GM21515 (cell line): ENCODE results near the gene FAM240A.

Experiments used
- ATAC-seq: cut with Tn5 transposase; IDR thresholded peaks from one replicate; pipeline ENCODE4 v1.9.1; 2021; ENCODE audit not compliant: unreplicated experiment

FAM240A gene

DNA sequence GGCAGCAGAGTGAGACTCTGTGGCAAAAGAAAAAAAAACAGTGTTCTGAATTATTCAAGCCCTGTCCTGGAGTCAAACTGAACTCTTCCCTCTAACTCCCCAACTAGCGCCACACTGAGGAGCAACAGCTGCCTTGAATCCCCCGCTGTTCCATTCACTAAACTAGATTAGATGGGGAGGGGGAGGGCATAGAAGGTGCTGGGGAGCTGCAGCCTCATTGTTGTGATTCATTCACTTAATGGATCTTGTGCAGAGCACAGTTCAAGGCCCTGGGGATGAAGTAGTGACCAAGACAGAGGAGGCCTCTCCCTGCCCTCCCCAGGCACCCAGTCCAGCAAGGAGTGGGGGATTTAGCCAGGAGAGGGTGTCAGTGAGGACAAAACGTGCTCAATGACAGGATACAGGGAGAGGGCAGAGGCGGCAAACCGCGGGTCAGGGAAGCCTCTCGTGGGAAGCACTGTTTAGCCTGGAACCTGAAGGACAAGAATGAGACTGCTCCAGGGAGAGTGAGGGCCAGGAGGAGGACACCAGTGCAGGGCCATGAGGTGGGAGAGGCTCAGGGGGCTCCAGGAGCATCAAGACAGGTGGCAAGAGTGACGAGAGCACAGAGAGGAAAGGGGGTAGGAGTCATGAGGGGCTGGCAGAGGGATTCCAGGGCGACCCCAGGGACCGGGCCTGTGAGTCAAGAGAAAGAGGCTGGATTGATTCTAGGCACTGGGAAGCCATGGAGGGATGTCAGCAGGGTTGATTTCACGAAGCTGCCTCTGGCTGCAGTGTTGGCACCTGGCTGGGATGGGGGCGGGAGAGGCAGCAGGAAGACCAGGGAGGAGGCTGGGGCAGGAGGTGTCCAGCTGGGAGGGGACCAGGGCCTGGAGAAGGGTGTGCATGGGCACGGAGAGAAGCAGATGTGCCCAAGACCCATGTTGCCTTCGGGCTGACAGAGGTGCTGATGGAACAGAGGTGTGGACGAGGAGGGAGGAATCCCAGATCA, 49.7 kb downstream of the FAM240A start:
- ATAC-seq: no peak

GRCh38 chr3:46662771-46663551, 50.6 kb downstream of the FAM240A start:
- no peak for ATAC-seq

- ATAC-seq: no peak
These were observed 51.3 kb downstream of the FAM240A start for GRCh38 chr3:46663591-46664135.

GRCh38 chr3:46664188-46664970, 52.1 kb downstream of the FAM240A start:
- no peak for ATAC-seq

DNA sequence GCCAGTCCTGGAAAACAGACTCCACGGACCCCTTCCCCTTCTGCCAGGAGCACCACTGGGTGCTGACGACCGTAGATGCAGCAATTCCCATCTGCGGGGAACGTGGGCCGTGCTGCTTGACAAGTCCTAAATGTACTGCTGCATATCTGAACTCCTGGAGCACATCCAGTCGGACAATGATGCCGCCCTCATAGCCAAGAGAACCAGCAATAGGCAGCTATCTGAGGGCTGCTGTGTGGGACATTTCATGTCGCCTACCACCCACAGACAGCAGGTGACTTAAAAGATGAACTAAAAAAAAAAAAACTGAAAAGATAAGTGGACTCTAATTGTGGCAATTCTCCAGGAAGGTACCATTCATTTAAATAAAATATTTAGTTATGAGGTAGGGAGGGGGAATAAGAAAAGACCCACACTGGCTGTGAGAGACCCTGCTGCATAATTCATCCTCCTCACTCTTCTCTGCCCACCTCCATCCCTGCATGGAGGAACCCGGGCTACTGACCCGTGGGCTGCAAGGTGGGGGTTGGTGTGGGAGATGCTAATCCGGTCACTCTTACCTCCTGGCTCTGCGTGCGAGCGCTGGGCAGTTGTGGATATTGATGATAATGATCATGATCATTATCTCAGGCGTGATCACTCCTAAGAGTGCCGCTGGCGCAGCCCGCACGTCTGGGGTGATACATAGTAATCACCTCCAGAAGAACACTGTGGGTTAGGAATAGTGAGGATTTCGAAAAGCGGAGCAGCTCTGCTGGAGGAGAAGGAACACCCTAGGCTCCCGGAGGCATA, 52.8 kb downstream of the FAM240A start:
- no peak for ATAC-seq

GRCh38 chr3:46665763-46666452, 53.6 kb downstream of the FAM240A start:
- ATAC-seq: no peak

DNA sequence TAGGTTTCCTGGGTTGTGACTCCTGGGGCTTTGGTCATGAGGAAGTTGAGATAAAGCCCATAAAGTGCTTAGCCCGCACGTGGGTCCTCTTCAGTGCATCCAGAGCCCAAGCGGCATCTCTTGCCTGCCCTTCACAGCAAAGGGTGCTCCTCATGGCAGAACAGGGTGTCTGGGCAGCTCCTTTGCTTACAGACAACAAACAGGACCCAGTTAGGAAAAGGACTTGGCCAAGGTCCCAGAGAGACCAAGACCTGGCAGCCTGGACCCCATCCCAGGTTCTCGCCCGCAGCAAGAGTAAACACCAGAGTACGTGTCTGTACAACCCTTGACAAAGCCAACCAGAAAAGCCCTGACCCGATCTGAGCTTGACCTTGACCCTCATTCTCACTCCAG, 54.1 kb downstream of the FAM240A start:
- no peak for ATAC-seq

DNA sequence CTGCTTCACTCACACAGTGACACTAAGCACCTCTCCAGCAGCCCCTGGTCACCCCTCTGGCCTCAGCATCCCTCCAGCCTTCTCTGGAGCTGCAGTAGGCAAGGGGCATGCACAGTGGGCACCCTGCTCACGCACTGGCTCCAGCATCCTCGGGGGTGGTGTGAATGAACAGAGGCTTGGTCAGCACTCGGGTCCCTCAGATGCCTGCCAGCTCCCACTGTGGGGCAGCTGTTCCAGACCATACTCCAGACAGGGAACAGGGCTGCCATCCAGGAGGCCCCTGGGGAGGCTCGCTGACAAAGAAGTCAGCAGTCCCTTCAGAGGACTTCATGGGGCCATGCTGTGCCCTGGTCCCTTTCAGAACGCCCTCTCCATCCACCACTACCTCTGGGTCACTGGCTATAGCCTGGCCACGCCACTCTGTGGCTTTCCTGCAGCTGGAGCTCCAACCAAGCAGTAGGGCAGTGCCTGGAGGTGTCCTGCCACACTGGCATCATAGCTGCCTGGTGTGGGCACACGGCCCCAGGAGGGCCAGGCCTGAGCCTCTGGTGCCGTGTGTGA, 54.8 kb downstream of the FAM240A start:
- ATAC-seq: no peak

GRCh38 chr3:46667657-46668056, 55.3 kb downstream of the FAM240A start:
- no peak for ATAC-seq

- no peak for ATAC-seq
These were observed 55.8 kb downstream of the FAM240A start for GRCh38 chr3:46668116-46668515.

DNA sequence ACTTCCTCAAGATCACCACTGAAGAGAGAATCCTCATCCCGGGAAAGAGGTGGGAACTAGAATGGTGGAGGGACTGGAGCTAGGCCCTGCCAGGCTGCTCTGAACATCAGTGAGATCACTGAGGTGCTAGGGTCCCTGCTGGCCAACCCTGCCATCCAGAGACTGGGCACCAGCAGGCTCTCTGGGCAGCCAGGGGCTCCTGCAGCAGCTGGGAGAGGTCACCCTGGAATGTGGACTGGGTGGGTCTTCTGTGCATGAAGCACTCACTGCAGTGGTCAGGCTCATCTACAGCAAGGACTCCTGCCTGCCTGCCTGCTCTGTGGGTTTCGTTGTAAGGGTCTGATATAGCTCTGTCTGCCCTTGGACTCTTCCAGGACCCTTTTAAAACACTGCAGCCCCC, 56.3 kb downstream of the FAM240A start:
- no peak for ATAC-seq

DNA sequence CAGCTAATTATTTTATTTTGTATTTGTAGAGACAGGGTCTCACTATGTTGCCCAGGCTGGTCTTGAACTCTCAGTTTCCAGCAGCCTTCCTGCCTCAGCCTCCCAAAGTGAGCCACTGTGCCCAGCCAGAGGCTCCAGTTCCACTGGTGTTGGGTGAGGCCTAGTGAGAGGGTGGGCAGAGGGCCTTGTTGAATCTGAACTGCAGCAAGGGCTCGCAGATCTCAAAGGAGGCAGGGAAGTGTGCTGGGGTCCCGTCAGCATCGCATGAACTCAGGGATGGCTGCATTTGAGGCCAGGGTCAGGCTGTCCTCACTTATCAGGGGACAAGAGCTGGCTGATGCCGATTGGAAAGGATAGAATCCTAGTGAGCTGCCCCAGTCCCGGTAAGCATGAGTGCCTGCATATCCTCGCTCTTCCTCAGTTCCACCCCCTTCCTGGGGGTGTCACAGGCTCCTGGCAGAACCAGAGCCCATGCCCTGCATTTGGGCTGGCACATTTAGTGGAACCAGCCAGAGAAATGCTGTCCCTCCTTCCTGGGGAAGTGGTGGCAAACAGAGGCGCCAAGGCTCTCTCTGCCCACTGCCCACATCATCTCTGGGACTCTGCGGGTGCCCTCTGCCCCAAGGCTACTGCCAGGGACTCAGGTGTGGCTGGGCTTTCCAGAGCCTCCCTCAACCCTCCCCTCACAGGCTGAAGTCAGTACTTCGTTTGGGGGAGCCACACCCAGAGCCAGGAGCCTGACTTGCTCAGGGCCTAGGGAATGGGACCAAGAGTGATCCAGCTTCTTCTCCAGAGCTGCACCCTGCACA, 57.1 kb downstream of the FAM240A start:
- no peak for ATAC-seq

DNA sequence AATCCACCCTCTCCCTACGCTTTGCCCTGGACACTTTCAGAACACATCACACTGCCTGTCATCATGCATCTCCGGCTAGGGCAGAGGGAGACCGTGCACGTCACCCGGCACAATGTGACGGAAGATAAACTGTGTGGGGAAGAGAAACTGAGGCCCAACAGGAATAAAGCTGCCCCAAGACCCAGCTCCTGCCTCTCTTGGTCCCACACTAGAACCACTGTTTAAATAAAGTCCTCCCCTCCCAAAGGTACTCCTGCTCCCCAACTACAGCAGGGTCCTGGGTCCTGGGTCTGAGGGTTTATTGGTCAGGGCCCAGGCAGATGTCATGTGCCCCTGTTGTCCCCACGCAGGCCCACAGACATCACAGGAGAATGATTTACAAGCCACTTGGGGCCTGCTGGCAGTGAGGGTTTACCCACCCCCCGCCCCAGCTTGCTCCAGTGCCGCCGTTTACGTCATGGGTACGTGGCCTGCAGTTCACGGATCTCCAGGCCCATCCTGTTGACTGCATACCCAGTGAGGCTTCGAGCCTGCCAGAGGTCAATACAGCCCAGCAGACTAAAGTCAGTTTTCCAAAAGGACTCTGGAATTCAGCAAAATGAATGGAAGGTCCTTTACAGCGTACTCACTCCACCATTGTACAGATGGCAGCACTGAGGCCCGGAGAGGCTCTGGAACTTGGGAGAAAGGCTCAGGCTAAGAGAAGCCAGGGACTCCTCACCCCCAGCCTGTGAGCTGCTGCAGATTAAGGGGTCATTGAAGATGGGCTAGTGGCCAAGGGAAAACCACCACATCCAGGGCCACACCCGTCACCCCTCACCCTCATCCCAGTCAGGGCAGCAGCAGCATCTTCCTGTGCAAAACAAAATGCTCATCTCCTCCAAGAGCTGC, 57.9 kb downstream of the FAM240A start:
- ATAC-seq: no peak

- ATAC-seq: no peak
These were observed 58.6 kb downstream of the FAM240A start for GRCh38 chr3:46670891-46671427.

- ATAC-seq: no peak
These were observed 59.4 kb downstream of the FAM240A start for GRCh38 chr3:46671541-46672348.

GRCh38 chr3:46672349-46672695, 60.0 kb downstream of the FAM240A start:
- ATAC-seq: no peak
